Measurements from ENCODE around the gene RNASE9. TPM values are rescaled to one million over a fixed set of nuclear protein-coding genes. Genes with fewer than 3 reads are reported as not detected.

Gene RNASE9
- total and polyA plus RNA-seq, 2 experiments from 2014 or later = not detected

DNA sequence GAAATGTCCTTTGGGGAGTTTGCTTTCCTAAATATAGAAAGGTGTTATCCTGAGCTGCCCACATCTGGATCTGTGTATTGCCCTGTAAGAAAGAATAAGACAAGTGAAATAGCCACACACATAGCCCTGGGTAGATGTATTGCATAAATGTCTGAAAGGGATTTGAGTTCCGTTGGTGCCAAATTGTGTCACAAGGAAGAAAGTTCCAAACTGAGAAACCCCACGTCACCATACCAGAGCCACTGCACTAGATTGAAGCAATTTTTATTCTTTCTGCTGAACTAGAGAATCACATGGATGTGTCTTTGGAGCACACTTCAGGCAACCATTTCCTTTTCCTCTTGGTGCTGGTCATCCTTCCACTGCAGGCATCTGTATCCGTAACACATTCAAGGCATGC lies 5.0 kb downstream of the RNASE9 start:
- Histone ChIP-seq H3K4me1 (ENCODE audit: insufficient read depth) (no peaks in the 10 kb centered on the region), H3K9me2 (replicated peaks; ENCODE audit: insufficient read depth) (no peaks in the 10 kb centered on the region), H3K27ac (no peak overlapping the region), H3K36me3 (replicated peaks; ENCODE audit: insufficient read depth, low read depth) (no peaks in the 10 kb centered on the region), H2AFZ (no peak overlapping the region), H3K4me2 (no peak overlapping the region), H3K79me2 (no peaks in the 10 kb centered on the region), H3K4me3 (no peak overlapping the region), H4K20me1 (ENCODE audit: insufficient read depth, poor library complexity, severe bottlenecking) (no peaks in the 10 kb centered on the region), H3K9me3 (ENCODE audit: low read depth) (no peaks in the 10 kb centered on the region), H3K27me3 (no peaks in the 10 kb centered on the region)
- no peak for DNase-seq (ENCODE audit: low spot score)
- WGBS (ENCODE audit: low lambda C conversion rate, missing lambda C conversion rate) = 95% methylated on average over 3 of the region's 3 CpGs
- TF ChIP-seq EZH2phosphoT487 (IDR thresholded peaks at IDR 0.05; ENCODE audit: low read depth, severe bottlenecking, unreplicated experiment) = no peak
- TF ChIP-seq, protein P1, sequence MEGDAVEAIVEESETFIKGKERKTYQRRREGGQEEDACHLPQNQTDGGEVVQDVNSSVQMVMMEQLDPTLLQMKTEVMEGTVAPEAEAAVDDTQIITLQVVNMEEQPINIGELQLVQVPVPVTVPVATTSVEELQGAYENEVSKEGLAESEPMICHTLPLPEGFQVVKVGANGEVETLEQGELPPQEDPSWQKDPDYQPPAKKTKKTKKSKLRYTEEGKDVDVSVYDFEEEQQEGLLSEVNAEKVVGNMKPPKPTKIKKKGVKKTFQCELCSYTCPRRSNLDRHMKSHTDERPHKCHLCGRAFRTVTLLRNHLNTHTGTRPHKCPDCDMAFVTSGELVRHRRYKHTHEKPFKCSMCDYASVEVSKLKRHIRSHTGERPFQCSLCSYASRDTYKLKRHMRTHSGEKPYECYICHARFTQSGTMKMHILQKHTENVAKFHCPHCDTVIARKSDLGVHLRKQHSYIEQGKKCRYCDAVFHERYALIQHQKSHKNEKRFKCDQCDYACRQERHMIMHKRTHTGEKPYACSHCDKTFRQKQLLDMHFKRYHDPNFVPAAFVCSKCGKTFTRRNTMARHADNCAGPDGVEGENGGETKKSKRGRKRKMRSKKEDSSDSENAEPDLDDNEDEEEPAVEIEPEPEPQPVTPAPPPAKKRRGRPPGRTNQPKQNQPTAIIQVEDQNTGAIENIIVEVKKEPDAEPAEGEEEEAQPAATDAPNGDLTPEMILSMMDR (IDR thresholded peaks at IDR 0.05; ENCODE audit: poor library complexity) = no peak
- no peak for TF ChIP-seq EZH2 (IDR thresholded peaks at IDR 0.05; ENCODE audit: borderline replicate concordance)

- DNase-seq (ENCODE audit: low spot score) = no peak
- Histone ChIP-seq H3K27ac (no peak overlapping the region), H3K79me2 (no peaks in the 10 kb centered on the region), H3K36me3 (replicated peaks; ENCODE audit: insufficient read depth, low read depth) (no peaks in the 10 kb centered on the region), H3K9me3 (ENCODE audit: low read depth) (no peaks in the 10 kb centered on the region), H2AFZ (no peak overlapping the region), H3K4me1 (ENCODE audit: insufficient read depth) (no peaks in the 10 kb centered on the region), H4K20me1 (ENCODE audit: insufficient read depth, poor library complexity, severe bottlenecking) (no peaks in the 10 kb centered on the region), H3K4me3 (no peak overlapping the region), H3K9me2 (replicated peaks; ENCODE audit: insufficient read depth) (no peaks in the 10 kb centered on the region), H3K4me2 (no peak overlapping the region), H3K27me3 (no peaks in the 10 kb centered on the region)
- TF ChIP-seq, protein P1 (IDR thresholded peaks at IDR 0.05; ENCODE audit: poor library complexity) = no peak
- TF ChIP-seq EZH2phosphoT487 (IDR thresholded peaks at IDR 0.05; ENCODE audit: low read depth, severe bottlenecking, unreplicated experiment) (no peak), EZH2 (IDR thresholded peaks at IDR 0.05; ENCODE audit: borderline replicate concordance) (no peak)
These were observed 7.8 kb downstream of the RNASE9 start for GRCh38 chr14:20553024-20553423.

- Histone ChIP-seq H2AFZ (no peak overlapping the region), H3K4me3 (no peak overlapping the region), H3K36me3 (replicated peaks; ENCODE audit: insufficient read depth, low read depth) (no peaks in the 10 kb centered on the region), H4K20me1 (ENCODE audit: insufficient read depth, poor library complexity, severe bottlenecking) (no peaks in the 10 kb centered on the region), H3K9me2 (replicated peaks; ENCODE audit: insufficient read depth) (no peaks in the 10 kb centered on the region), H3K27me3 (no peaks in the 10 kb centered on the region), H3K4me1 (ENCODE audit: insufficient read depth) (peaks cover under 1% of the 10 kb centered on the region), H3K4me2 (no peak overlapping the region), H3K79me2 (no peaks in the 10 kb centered on the region), H3K9me3 (ENCODE audit: low read depth) (no peaks in the 10 kb centered on the region), H3K27ac (no peak overlapping the region)
- no peak for DNase-seq (ENCODE audit: low spot score)
- TF ChIP-seq, protein P1 (IDR thresholded peaks at IDR 0.05; ENCODE audit: poor library complexity) = no peak
- no peak for TF ChIP-seq EZH2 (IDR thresholded peaks at IDR 0.05; ENCODE audit: borderline replicate concordance)
- TF ChIP-seq EZH2phosphoT487 (IDR thresholded peaks at IDR 0.05; ENCODE audit: low read depth, severe bottlenecking, unreplicated experiment) = no peak
- WGBS (ENCODE audit: low lambda C conversion rate, missing lambda C conversion rate) = 93% methylated on average over 3 of the region's 3 CpGs
These were observed 9.2 kb downstream of the RNASE9 start for GRCh38 chr14:20551606-20552005.

- WGBS (ENCODE audit: low lambda C conversion rate, missing lambda C conversion rate) = 95% methylated on average over 2 of the region's 2 CpGs
- Histone ChIP-seq H3K4me3 (no peak overlapping the region), H4K20me1 (ENCODE audit: insufficient read depth, poor library complexity, severe bottlenecking) (no peaks in the 10 kb centered on the region)
These were observed 9.9 kb downstream of the RNASE9 start for GRCh38 chr14:20550926-20551325.

More at GRCh38 chr14:20550926-20551325, 9.9 kb downstream of the RNASE9 start:
- Histone ChIP-seq H3K27ac (no peak overlapping the region), H3K4me2 (no peak overlapping the region), H3K4me1 (ENCODE audit: insufficient read depth) (peaks cover 7% of the 10 kb centered on the region), H3K79me2 (no peaks in the 10 kb centered on the region), H2AFZ (no peak overlapping the region), H3K9me2 (replicated peaks; ENCODE audit: insufficient read depth) (no peaks in the 10 kb centered on the region), H3K27me3 (no peaks in the 10 kb centered on the region), H3K36me3 (replicated peaks; ENCODE audit: insufficient read depth, low read depth) (no peaks in the 10 kb centered on the region), H3K9me3 (ENCODE audit: low read depth) (no peaks in the 10 kb centered on the region)
- TF ChIP-seq, protein P1 (IDR thresholded peaks at IDR 0.05; ENCODE audit: poor library complexity) = no peak
- no peak for TF ChIP-seq EZH2phosphoT487 (IDR thresholded peaks at IDR 0.05; ENCODE audit: low read depth, severe bottlenecking, unreplicated experiment)
- TF ChIP-seq EZH2 (IDR thresholded peaks at IDR 0.05; ENCODE audit: borderline replicate concordance) = no peak
- no peak for DNase-seq (ENCODE audit: low spot score)
